GM18502 (cell line): ENCODE data around the gene UBE2E2.

Experiments used
- ATAC-seq: cut with Tn5 transposase; IDR thresholded peaks from one replicate; pipeline ENCODE4 v1.9.1; 2021; ENCODE audit warnings: mild to moderate bottlenecking; ENCODE audit not compliant: unreplicated experiment, poor library complexity

Gene UBE2E2

GRCh38 chr3:23553353-23553752 is 350.2 kb downstream of the UBE2E2 start:
- ATAC-seq = no peak

DNA sequence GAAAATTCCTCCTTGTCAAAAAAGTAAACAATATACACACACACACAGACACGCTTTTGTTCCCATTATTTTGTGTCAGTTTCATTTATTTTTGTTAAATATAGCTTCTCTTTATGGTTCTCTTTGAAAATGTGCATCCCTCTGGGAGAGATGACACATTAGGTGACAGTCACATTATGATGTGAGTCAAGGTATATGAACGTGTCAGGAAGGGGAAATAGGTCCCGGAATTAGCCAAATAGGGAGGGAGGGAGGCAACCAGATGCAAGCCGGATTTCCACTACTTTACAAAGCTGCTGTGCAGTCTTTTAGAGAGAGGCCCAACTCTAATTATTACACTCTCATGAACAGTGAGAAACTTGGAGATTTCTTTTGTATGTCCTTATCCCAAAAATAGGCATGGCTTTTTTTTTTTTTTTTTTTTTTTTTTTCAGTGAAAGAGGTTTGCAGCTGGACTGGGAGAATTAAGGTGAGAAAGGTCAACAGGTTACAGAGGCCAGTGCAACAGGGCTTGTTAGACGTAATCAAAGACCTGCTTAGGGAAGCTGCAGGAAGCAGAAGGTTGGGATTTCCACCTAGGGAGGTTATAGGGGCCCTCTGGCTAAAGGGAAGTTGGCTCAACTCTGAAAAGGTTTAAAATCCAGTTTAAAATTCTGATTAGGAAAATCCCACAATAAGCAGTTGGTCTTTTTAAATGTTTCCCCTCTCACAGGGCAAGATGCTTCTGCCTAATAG is 362.1 kb downstream of the UBE2E2 start:
- ATAC-seq = no peak

- ATAC-seq = peak; percentile 70
Observed at GRCh38 chr3:23566499-23566898, 363.4 kb downstream of the UBE2E2 start.

GRCh38 chr3:23567917-23568316 is 364.8 kb downstream of the UBE2E2 start:
- no peak for ATAC-seq

DNA sequence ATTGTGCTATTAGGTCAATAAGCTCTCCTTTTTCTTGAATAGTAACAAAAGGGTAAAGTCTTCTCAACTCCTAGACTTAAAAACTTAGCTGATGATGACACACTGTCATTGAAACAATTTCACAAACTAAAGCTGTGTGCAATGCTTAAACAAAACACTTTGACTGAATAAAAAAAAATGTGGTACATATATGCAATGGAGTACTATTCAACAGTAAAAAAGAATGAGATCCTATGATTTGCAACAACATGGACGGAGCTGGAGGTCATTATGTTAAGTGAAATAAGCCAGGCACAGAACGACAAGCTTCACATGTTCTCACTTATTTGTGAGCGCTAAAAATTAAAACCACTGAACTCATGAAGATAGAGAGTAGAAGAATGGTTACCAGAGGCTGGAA is 370.7 kb downstream of the UBE2E2 start:
- no peak for ATAC-seq

DNA sequence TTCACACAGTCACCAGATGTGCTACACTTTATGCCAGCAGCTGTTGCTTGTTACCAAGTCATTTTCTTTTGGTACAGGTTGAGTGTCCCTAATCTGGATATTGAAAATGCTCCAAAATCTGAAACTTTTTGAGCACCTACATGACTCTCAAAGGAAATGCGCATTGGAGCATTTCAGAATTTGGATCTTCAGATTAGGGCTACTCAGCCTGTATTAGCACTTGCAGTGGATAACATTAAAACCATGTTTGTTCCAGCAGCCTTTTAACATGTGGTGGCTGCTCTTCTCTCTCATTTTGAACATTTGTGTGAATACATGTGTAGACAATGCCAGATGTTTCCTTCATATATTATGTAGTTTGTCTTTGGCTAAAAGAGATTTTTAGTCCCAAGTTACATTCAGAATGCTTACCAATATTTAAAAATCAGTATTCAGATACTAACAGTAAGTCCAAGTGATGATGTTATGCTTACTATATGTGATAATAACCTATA is 371.7 kb downstream of the UBE2E2 start:
- no peak for ATAC-seq

GRCh38 chr3:23575697-23576096 is 372.6 kb downstream of the UBE2E2 start:
- no peak for ATAC-seq

DNA sequence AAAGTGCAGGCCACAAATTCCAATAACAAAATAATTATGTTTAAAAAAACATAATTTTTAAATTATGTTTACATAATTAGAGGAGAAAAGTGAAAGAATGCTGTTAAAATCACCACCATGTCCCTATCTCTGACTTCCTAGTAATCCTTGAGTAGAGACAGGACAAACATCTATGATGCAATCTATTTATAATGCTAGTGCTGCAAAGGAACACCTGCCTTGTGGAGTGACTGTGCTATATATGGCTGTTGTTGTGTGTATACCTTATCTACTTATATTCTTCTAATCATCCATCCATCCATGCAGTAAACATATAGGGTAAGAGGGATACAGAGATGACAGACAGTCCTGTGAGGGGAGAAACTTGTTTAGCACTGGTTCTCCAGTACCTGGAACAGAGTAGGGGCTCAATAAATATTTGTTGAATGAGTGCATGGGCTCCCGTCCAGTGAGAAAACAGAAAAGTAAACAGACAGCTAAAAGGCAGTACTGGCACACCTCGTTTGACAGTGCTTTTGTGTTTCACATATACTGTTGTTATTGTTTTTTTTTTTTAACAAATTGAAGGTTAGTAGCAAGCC is 373.3 kb downstream of the UBE2E2 start:
- ATAC-seq = no peak

DNA sequence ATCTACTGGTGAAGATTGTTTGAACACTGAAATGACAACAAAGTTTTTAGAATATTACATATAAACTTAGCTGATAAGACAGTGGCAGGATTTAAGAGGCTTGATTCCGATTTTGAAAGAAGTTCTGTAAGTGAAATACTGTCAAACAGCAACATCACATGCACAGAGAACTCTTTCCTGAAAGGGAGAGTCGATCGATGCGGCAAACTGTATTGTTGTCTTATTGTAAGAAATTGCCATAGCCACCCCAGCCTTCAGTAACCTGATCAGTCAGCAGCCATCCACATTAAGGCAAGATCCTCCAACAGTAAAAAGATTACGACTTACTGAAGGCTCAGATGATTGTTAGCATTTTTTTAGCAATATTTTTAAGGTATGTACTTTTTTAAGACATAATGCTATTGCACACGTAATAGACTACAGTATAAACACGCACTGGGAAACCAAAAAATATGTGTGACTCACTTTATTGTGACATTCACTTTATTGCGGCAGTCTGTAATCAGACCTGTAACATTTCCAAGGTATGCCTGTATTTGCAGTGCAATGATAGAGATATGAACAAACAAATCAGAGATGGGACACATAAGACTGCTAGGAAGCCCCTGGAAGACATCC is 377.1 kb downstream of the UBE2E2 start:
- ATAC-seq = no peak

GRCh38 chr3:23583980-23584740 is 381.0 kb downstream of the UBE2E2 start:
- no peak for ATAC-seq

DNA sequence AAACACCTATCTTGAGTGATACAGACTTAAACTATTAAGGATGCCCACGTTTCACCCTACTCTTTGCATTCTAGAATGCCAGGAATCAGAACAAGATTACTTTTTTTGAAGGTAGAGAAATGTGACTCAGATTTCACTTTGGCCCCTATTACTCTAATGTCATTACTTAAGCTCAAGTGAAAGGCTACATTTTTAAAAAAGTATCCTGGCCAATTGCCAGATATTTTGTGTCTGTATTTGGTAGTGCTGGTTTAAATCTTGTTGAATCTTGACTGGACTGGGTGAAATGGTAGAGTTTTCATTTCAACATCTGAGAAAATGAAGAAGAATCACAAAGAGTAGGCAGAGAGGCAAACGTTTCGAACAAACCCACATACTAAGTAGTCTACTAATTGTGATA is 384.4 kb downstream of the UBE2E2 start:
- ATAC-seq = no peak

DNA sequence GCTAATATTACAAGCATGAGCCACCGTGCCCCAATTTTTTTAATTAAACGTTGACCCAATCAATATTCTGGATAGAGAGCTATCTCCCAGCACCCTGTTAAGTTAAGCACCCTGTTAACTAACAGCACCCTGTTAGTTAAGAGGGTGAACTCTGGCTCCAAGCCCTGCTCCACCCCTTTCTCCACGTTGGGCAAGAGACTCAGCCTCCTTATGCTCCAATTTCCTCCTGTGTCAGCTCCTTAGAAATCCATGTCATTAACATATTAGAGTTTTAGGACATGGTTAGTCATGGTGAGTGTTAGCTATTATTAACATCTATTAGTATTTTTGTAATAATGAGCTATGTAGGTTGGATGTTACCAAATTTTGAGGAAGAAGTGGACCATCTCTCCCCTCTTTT is 385.4 kb downstream of the UBE2E2 start:
- no peak for ATAC-seq

- no peak for ATAC-seq
Observed at GRCh38 chr3:23589602-23590001, 386.5 kb downstream of the UBE2E2 start.

DNA sequence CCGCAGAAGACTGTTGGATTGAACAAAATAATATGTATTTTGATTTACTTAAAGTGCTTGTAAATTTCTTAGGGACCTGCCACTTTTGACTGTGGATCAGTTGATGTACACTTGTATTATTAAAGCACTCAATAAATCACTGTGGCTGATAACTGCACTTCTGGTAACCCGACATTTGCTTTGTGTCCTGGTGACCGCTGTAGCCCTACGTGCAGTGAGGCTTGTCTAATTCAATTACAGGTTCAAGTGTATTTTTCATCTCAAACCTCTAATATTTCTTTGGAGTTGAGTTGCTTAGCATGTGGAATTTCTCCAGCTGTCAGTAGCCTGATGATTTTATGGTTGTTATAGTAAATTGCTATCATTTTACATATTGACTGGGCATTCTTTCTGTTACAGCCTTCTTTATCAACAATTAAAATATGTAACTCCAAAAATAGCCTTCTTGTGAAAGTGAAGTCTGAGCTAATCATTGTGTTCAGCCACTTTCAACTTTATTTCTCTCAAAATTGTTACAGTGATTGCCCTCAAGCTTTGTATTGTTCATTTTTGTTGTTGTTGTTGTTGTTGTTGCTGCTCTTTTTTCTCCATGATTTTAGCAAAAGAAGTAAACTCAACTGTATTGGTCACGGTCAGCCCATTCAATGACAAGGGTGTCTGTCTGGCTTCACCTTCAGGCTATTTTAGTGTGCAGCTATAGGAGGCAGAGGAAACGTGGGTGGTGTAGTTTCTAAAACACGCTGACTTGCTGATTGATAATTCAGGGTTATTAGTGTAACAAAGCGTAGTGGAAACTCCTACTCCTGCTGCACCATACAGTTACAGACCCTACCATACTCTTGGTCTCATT is 387.5 kb downstream of the UBE2E2 start:
- peak; percentile 90 for ATAC-seq

- no peak for ATAC-seq
Observed at GRCh38 chr3:23591374-23591773, 388.2 kb downstream of the UBE2E2 start.

- ATAC-seq = peak; percentile 44
Observed at GRCh38 chr3:23592961-23593931, 390.1 kb downstream of the UBE2E2 start.

- ATAC-seq = no peak
Observed at GRCh38 chr3:23594066-23594465, 390.9 kb downstream of the UBE2E2 start.

DNA sequence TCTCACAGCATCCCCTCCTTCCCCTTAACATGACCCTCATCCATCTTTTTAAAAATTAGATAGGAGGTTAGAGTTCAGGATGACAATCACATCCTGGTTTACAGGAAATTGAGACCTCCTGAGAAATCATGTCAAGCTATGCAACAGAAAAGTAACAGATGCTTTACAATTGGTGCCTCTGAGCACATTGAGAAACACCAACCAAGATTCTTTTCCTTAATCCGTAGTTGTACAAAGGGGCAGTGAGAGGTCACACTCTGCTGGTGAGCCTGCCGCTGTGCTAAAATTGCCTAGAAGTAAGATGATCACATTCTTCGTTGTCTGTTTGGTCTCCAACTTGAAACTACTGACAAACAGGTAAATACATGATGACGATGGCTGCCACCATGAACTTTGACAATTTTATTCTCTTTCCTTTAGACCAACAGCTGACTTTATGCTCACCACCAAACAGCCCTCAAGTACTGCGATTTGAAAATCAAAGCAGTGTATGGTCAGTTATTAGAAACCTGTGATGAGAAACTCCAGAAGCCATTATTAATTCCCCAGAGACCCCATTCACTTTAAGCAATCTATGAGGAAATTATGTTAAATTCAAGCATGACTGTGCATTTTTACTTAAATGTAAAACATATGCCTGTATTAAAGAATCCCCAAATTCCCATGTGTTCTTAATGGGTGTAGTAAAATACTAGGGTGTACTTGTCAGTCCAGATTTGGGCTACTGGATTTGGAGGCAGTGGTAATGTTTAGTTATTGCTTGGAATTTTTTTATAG is 392.0 kb downstream of the UBE2E2 start:
- no peak for ATAC-seq
